Right cardiac atrium (tissue), 5 donors: Measurements from ENCODE around the gene LGALS8. TPM values are rescaled to one million over a fixed set of nuclear protein-coding genes. Genes with fewer than 3 reads are reported as not detected.

Experiments used
- ATAC-seq, 2 donors: fragments of 200-7000 bp; cut with Tn5 transposase; one replicate each; pipeline versions ENCODE4 v1.8.0 to v1.9.1; 2020; ENCODE audit warnings: moderate library complexity in 2 of 2, mild to moderate bottlenecking in 1 of 2
- DNase-seq, 3 donors: peaks; one replicate each; pipeline ENCODE4 v3.0.0-alpha.2; 2020
- H3K27ac ChIP-seq: one replicate; pipeline ENCODE4 v1.5.1; 2013; ENCODE audit warnings: mild to moderate bottlenecking, low read length, control low read depth, moderate library complexity
- H3K27me3 ChIP-seq: one replicate; pipeline ENCODE4 v1.6.1; 2013; ENCODE audit not compliant: control insufficient read depth, insufficient read depth
- H3K4me1 ChIP-seq: one replicate; pipeline ENCODE4 v1.6.1; 2013; ENCODE audit warnings: low read length; ENCODE audit not compliant: control insufficient read depth, insufficient read depth
- H3K4me3 ChIP-seq: one replicate; pipeline ENCODE4 v1.5.1; 2013; ENCODE audit warnings: low read length, control low read depth
- H3K9me3 ChIP-seq: one replicate; pipeline ENCODE4 v1.6.1; 2013; ENCODE audit warnings: low read length; ENCODE audit not compliant: control insufficient read depth
- WGBS: extraction: QIAGEN DNeasy Blood & Tissue Kit; methylation state at CpG from one replicate; pipeline ENCODE4 v1.1.7; 2013; 5-methylcytosine and 5-hydroxymethylcytosine counted together
- intact Hi-C, 4 donors: fragments of 100-400 bp; cut with DNase I; formaldehyde crosslinking; loops; one replicate each; pipeline versions ENCODE4 v1.11.0 to v1.14.0; 2022 to 2023
- polyA plus RNA-seq: library from polyadenylated mRNA; stranded (reverse); fragments of 200-250 nt; gene quantifications from one replicate; pipeline ENCODE4 v1.2.3, GENCODE V29; 2013
- total RNA-seq, 4 donors: library from RNA; stranded (reverse); fragmentation: NEBNext Ultra II Directional; extraction: Animal tissue kit (Norgen Biotek cat#: 25700); gene quantifications; one replicate each; pipeline ENCODE4 v1.2.1, GENCODE V29; 2021
- donor health status: healthy with polysubstance abuse.
- donor health status: DM: no; HTN: yes; CAD: no.
- donor health status: DM: no; HTN: no; CAD: no.
- donor health status: DM: no; HTN: yes; CAD: no; lungs with severe emphysema.
- donor health status: DM: yes; HTN: yes; CAD: no.

The LGALS8 gene
- total and polyA plus RNA-seq, 5 donors: 40.1 to 67.5 (median 62.3) TPM

GRCh38 chr1:236541710-236542109 is 17.9 kb downstream of the LGALS8 start:
- DNase-seq (no peak), ATAC-seq (no peak)
- intact Hi-C loops: no loop called here
- Histone ChIP-seq H3K4me1 (no peaks in the 10 kb centered on the region), H3K27me3 (no peaks in the 10 kb centered on the region), H3K9me3 (no peaks in the 10 kb centered on the region), H3K4me3 (no peak overlapping the region), H3K27ac (no peak overlapping the region)
- 89% methylated on average over 4 of the region's 4 CpGs for WGBS

GRCh38 chr1:236543065-236543669 is 19.4 kb downstream of the LGALS8 start:
- DNase-seq (peak in 1 of 3 donors; percentile 48), ATAC-seq (peak in 1 of 2 donors; percentile 36)
- intact Hi-C loops: no loop called here
- Histone ChIP-seq H3K27ac (no peak overlapping the region), H3K27me3 (no peaks in the 10 kb centered on the region), H3K9me3 (no peaks in the 10 kb centered on the region), H3K4me1 (no peaks in the 10 kb centered on the region), H3K4me3 (no peak overlapping the region)
- WGBS: 72% methylated on average over 16 of the region's 16 CpGs

- intact Hi-C loops: no loop called here
- WGBS: 66% methylated on average over 3 of the region's 3 CpGs
Measured at GRCh38 chr1:236545621-236546169, 21.9 kb downstream of the LGALS8 start.

GRCh38 chr1:236548452-236548851 is 24.7 kb downstream of the LGALS8 start:
- DNase-seq: no peak
- H3K27ac ChIP-seq: no peak overlapping the region
- H3K4me1 ChIP-seq: no peaks in the 10 kb centered on the region
- no peaks in the 10 kb centered on the region for H3K27me3 ChIP-seq
- no peak for ATAC-seq
- intact Hi-C loops: no loop called here
- 73% methylated on average over 6 of the region's 6 CpGs for WGBS
- H3K4me3 ChIP-seq: no peak overlapping the region
- H3K9me3 ChIP-seq: no peaks in the 10 kb centered on the region

More at GRCh38 chr1:236545621-236546169, 21.9 kb downstream of the LGALS8 start:
- Histone ChIP-seq H3K4me1 (no peaks in the 10 kb centered on the region), H3K9me3 (no peaks in the 10 kb centered on the region), H3K4me3 (no peak overlapping the region), H3K27me3 (no peaks in the 10 kb centered on the region), H3K27ac (no peak overlapping the region)
- ATAC-seq (no peak), DNase-seq (no peak)

GRCh38 chr1:236550961-236551851 is 27.4 kb downstream of the LGALS8 start:
- intact Hi-C loops: no loop called here
- Histone ChIP-seq H3K9me3 (no peaks in the 10 kb centered on the region), H3K4me3 (no peak overlapping the region), H3K27me3 (no peaks in the 10 kb centered on the region), H3K4me1 (no peaks in the 10 kb centered on the region), H3K27ac (no peak overlapping the region)
- WGBS: 86% methylated on average over 13 of the region's 13 CpGs
- ATAC-seq (peak in 1 of 2 donors; percentile 64), DNase-seq (no peak)

- Histone ChIP-seq H3K27ac (no peak overlapping the region), H3K27me3 (no peaks in the 10 kb centered on the region), H3K4me1 (no peaks in the 10 kb centered on the region), H3K9me3 (no peaks in the 10 kb centered on the region), H3K4me3 (no peak overlapping the region)
- no peak for DNase-seq
- 88% methylated on average over 6 of the region's 6 CpGs for WGBS
- no peak for ATAC-seq
- intact Hi-C loops: no loop called here
Measured at GRCh38 chr1:236552096-236552495, 28.3 kb downstream of the LGALS8 start.

- intact Hi-C loops: no loop called here
- H3K4me1 ChIP-seq: no peaks in the 10 kb centered on the region
- no peaks in the 10 kb centered on the region for H3K9me3 ChIP-seq
- DNase-seq (no peak), ATAC-seq (no peak)
- H3K27me3 ChIP-seq: no peaks in the 10 kb centered on the region
- no peak overlapping the region for H3K27ac ChIP-seq
- no peak overlapping the region for H3K4me3 ChIP-seq
- WGBS: 34% methylated on average over 1 of the region's 1 CpG
Measured at GRCh38 chr1:236552901-236553300, 29.1 kb downstream of the LGALS8 start.

GRCh38 chr1:236553370-236553769 is 29.6 kb downstream of the LGALS8 start:
- H3K4me3 ChIP-seq: no peak overlapping the region
- no peak overlapping the region for H3K27ac ChIP-seq
- no peaks in the 10 kb centered on the region for H3K9me3 ChIP-seq
- H3K27me3 ChIP-seq: no peaks in the 10 kb centered on the region
- ATAC-seq (no peak), DNase-seq (no peak)
- intact Hi-C loops: no loop called here
- WGBS: 83% methylated on average over 8 of the region's 8 CpGs
- no peaks in the 10 kb centered on the region for H3K4me1 ChIP-seq

GRCh38 chr1:236556606-236557005 is 32.8 kb downstream of the LGALS8 start:
- Histone ChIP-seq H3K27ac (no peak overlapping the region), H3K4me3 (no peak overlapping the region), H3K27me3 (no peaks in the 10 kb centered on the region), H3K4me1 (no peaks in the 10 kb centered on the region), H3K9me3 (no peaks in the 10 kb centered on the region)
- 96% methylated on average over 7 of the region's 7 CpGs for whole genome bisulfite sequencing
- no peak for ATAC-seq
- DNase-seq: no peak
- intact Hi-C loops: no loop called here

GRCh38 chr1:236558081-236558480 is 34.3 kb downstream of the LGALS8 start:
- Histone ChIP-seq H3K4me3 (no peak overlapping the region), H3K27me3 (no peaks in the 10 kb centered on the region), H3K27ac (no peak overlapping the region), H3K4me1 (no peaks in the 10 kb centered on the region), H3K9me3 (no peaks in the 10 kb centered on the region)
- no peak for ATAC-seq
- DNase-seq: no peak
- intact Hi-C loops: no loop called here
- WGBS: 79% methylated on average over 9 of the region's 9 CpGs

GRCh38 chr1:236558846-236559245 is 35.1 kb downstream of the LGALS8 start:
- no peak overlapping the region for H3K4me3 ChIP-seq
- H3K27me3 ChIP-seq: no peaks in the 10 kb centered on the region
- no peak for DNase-seq
- 95% methylated on average over 3 of the region's 3 CpGs for WGBS
- no peak overlapping the region for H3K27ac ChIP-seq
- no peaks in the 10 kb centered on the region for H3K4me1 ChIP-seq
- no peaks in the 10 kb centered on the region for H3K9me3 ChIP-seq
- intact Hi-C loops: no loop called here
- ATAC-seq: no peak
